ENCODE measurements around the gene VAC14. TPM values are rescaled to one million over a fixed set of nuclear protein-coding genes. Genes with fewer than 3 reads are reported as not detected.

Gene VAC14
- total RNA-seq, 1 donor from 2014 or later = 18.4 TPM

- no peak for FAIRE-seq
- no peaks in the 10 kb centered on the region for H3K36me3 ChIP-seq (ENCODE audit: control insufficient read depth, insufficient read depth, low read length)
- no peak overlapping the region for H3K4me3 ChIP-seq (ENCODE audit: low read depth, low read length)
- TF ChIP-seq, protein P1, sequence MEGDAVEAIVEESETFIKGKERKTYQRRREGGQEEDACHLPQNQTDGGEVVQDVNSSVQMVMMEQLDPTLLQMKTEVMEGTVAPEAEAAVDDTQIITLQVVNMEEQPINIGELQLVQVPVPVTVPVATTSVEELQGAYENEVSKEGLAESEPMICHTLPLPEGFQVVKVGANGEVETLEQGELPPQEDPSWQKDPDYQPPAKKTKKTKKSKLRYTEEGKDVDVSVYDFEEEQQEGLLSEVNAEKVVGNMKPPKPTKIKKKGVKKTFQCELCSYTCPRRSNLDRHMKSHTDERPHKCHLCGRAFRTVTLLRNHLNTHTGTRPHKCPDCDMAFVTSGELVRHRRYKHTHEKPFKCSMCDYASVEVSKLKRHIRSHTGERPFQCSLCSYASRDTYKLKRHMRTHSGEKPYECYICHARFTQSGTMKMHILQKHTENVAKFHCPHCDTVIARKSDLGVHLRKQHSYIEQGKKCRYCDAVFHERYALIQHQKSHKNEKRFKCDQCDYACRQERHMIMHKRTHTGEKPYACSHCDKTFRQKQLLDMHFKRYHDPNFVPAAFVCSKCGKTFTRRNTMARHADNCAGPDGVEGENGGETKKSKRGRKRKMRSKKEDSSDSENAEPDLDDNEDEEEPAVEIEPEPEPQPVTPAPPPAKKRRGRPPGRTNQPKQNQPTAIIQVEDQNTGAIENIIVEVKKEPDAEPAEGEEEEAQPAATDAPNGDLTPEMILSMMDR (IDR thresholded peaks at IDR 0.05; ENCODE audit: insufficient read depth, low read length, severe bottlenecking) = no peak
- no peak for DNase-seq (ENCODE audit: low read depth)
- no peaks in the 10 kb centered on the region for H3K27me3 ChIP-seq (ENCODE audit: control insufficient read depth, insufficient read depth, low read length)
Measured at GRCh38 chr16:70751593-70751992, 49.4 kb downstream of the VAC14 start.

DNA sequence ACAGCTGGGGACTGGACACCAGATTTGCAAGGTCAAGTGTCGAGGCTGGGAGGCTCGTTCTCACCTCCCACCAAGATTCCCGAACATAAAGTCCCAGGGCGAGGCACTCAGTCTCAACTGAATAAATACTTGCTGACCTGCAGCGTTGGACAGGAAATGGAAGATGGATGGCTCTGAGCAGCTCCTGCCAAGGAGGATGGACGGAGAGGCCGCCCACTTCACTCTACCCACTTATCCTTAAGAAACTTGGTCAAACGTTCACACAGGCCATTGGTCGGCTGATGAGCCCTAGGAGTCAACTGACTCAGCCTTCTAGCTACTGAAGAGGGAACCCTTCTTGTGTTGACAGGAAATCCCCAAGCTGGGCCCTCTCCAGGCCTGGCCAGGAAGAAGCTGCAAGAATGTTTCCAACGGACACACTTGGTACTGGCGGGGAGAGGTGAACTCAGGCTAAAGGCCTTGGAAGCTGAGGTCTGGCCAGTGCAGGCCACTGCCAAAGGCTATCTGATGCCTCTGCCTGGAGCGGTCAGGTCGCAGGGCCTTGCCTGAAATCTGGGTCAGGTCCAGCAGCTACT lies 50.0 kb downstream of the VAC14 start:
- FAIRE-seq (peak; percentile 52), DNase-seq (ENCODE audit: low read depth) (no peak)
- H3K4me3 ChIP-seq (ENCODE audit: low read depth, low read length) = no peak overlapping the region
- H3K27me3 ChIP-seq (ENCODE audit: control insufficient read depth, insufficient read depth, low read length) = no peaks in the 10 kb centered on the region
- no peaks in the 10 kb centered on the region for H3K36me3 ChIP-seq (ENCODE audit: control insufficient read depth, insufficient read depth, low read length)
- TF ChIP-seq, protein P1 (IDR thresholded peaks at IDR 0.05; ENCODE audit: insufficient read depth, low read length, severe bottlenecking) = no peak

DNA sequence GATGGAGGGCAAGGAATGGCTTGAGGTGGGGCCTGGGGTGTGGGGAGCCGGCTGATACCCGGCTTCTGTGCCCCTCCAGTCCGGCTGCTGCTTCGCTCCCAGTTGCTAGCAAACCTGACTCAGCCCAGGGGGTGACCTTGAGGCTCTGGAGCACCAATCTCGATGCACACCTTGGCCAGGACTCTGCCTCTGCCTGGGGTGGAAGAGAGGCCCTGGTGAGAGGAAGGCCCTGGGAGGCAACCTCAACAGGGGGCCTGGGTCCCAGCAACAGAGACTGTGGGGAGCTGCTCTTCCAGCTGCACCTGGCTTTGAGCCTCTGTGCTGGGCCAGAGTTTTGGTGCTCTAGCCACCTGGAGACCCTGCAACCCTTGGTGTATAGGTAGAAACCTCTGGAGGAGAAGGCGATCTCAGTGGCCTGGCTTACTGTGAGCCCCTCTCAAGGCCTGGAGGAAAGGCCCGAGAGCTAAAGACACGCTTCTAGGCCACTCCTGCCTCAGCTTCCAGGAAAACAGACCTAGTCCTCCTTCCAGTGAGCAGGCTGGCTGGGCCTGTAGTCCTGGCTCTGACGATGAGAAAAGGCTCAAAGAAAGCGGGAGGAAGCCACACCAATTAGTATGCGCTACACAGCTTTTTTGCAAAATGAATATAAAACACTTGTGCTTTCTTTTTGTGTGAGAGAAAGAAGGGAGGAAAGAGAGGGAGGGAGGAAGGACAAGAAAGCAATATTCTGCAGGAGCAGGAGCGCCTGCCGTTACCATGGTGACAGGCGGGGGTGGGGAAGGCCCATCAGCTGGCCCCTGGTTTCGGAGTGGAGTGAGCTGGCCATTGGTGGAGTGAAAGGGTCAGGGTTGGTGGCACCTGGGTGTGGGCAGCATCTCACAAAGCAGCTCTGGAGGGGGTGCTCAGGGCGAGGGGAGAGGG lies 51.0 kb downstream of the VAC14 start:
- no peak for FAIRE-seq
- TF ChIP-seq, protein P1 (IDR thresholded peaks at IDR 0.05; ENCODE audit: insufficient read depth, low read length, severe bottlenecking) = no peak
- H3K27me3 ChIP-seq (ENCODE audit: control insufficient read depth, insufficient read depth, low read length) = no peaks in the 10 kb centered on the region
- no peak overlapping the region for H3K4me3 ChIP-seq (ENCODE audit: low read depth, low read length)
- DNase-seq (ENCODE audit: low read depth) = no peak
- H3K36me3 ChIP-seq (ENCODE audit: control insufficient read depth, insufficient read depth, low read length) = no peaks in the 10 kb centered on the region

DNA sequence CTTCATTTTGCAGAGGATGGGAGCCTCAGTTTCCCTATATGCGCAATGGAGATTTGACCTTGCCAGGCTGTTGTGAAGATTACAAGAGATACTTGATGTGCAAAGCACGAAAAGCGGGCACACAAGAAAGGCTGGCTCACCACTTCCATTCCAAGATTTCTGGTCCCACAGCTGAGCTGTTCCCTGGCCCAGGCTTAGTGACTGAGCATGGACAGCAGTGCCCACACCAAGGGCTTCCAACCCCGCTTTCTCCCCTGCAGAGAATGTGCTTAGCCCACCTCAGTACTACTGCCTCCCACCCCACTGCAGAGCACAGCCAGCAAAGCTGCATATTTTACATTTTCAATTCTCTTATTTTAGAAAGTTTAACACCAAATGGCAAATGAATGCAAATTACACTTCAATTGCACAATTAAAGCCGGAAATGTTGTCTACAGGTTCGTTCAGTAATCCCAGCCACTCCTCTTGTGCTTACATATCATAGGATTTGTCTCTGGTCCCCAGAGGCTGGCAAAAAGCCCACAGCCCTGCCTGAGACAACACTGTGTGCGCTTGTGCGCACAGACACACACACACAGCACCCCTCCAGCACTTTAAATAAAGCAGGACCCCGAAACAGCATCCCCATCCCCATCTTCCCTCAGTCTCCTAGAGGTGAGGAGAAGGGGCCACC lies 51.8 kb downstream of the VAC14 start:
- H3K27me3 ChIP-seq (ENCODE audit: control insufficient read depth, insufficient read depth, low read length) = no peaks in the 10 kb centered on the region
- no peak for FAIRE-seq
- TF ChIP-seq, protein P1 (IDR thresholded peaks at IDR 0.05; ENCODE audit: insufficient read depth, low read length, severe bottlenecking) = no peak
- no peaks in the 10 kb centered on the region for H3K36me3 ChIP-seq (ENCODE audit: control insufficient read depth, insufficient read depth, low read length)
- H3K4me3 ChIP-seq (ENCODE audit: low read depth, low read length) = no peak overlapping the region
- peak; percentile 30 for DNase-seq (ENCODE audit: low read depth)

- DNase-seq (ENCODE audit: low read depth) = peak; percentile 58
- Histone ChIP-seq H3K4me3 (ENCODE audit: low read depth, low read length) (no peak overlapping the region), H3K36me3 (ENCODE audit: control insufficient read depth, insufficient read depth, low read length) (peaks cover 5% of the 10 kb centered on the region), H3K27me3 (ENCODE audit: control insufficient read depth, insufficient read depth, low read length) (no peaks in the 10 kb centered on the region)
- TF ChIP-seq, protein P1 (IDR thresholded peaks at IDR 0.05; ENCODE audit: insufficient read depth, low read length, severe bottlenecking) = no peak
- FAIRE-seq = no peak
Measured at GRCh38 chr16:70747703-70748631, 53.0 kb downstream of the VAC14 start.
